ENCODE data around the gene CD5L.

The CD5L gene

DNA sequence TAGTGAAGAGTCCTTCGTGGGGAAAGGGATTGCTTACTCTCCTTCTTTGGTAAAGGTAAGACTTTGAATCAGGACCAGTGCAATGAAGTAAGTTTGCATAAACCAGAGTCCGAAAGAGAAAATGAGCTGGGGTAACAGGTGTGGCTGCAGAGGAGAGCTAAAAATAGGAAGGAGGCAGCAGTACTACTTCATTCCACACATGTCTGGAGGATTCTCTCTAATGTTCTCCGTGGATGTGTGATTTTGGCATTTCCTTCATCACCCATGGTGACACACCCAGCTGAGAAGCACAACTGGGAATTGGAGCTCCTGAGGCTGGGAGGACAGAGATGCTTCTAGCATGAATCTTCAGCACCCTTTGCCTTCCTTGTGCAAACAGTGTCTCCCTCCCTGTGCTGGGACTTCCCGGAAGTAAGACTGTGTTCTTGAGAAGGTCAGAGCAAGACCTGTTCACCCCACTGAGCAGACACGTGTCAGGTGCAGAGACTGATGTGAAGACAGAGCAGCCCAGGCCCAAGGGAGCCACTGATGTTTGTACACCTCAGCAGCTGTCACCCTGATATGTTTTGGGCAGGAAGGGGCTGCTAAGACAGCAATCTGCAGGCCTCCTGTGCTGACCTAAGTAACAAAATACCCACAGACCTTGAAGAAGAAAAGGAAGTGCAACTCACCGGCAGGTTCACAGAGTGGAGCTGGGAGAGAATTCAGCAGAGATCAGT lies 35.0 kb downstream of the CD5L start:
- no peak overlapping the region for H3K27ac ChIP-seq

GRCh38 chr1:157803851-157804250 lies 37.8 kb downstream of the CD5L start:
- H3K79me2 ChIP-seq, result no peaks in the 10 kb centered on the region
- H2AFZ ChIP-seq, result no peak overlapping the region
- TF ChIP-seq, protein P1, sequence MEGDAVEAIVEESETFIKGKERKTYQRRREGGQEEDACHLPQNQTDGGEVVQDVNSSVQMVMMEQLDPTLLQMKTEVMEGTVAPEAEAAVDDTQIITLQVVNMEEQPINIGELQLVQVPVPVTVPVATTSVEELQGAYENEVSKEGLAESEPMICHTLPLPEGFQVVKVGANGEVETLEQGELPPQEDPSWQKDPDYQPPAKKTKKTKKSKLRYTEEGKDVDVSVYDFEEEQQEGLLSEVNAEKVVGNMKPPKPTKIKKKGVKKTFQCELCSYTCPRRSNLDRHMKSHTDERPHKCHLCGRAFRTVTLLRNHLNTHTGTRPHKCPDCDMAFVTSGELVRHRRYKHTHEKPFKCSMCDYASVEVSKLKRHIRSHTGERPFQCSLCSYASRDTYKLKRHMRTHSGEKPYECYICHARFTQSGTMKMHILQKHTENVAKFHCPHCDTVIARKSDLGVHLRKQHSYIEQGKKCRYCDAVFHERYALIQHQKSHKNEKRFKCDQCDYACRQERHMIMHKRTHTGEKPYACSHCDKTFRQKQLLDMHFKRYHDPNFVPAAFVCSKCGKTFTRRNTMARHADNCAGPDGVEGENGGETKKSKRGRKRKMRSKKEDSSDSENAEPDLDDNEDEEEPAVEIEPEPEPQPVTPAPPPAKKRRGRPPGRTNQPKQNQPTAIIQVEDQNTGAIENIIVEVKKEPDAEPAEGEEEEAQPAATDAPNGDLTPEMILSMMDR (IDR thresholded peaks at IDR 0.05), result no peak
- H3K4me1 ChIP-seq, result no peaks in the 10 kb centered on the region
- H3K27me3 ChIP-seq (ENCODE audit: control insufficient read depth, insufficient read depth, low read length), result no peaks in the 10 kb centered on the region
- H3K9ac ChIP-seq, result no peak overlapping the region
- no peak overlapping the region for H3K4me3 ChIP-seq (ENCODE audit: low read depth, low read length)
- H3K36me3 ChIP-seq (ENCODE audit: control insufficient read depth, insufficient read depth, low read length), result no peaks in the 10 kb centered on the region
- no peak overlapping the region for H3K4me2 ChIP-seq (ENCODE audit: low read length)
- H3K27ac ChIP-seq, result no peak overlapping the region
- H3K9me3 ChIP-seq (ENCODE audit: control insufficient read depth, low read length), result no peaks in the 10 kb centered on the region

More for the DNA sequence above, 35.0 kb downstream of the CD5L start:
- H3K4me3 ChIP-seq (ENCODE audit: low read depth, low read length), result no peak overlapping the region
- no peaks in the 10 kb centered on the region for H3K9me3 ChIP-seq (ENCODE audit: control insufficient read depth, low read length)
- no peak overlapping the region for H3K9ac ChIP-seq
- no peaks in the 10 kb centered on the region for H3K4me1 ChIP-seq
- TF ChIP-seq, protein P1 (IDR thresholded peaks at IDR 0.05), result no peak
- H3K4me2 ChIP-seq (ENCODE audit: low read length), result no peak overlapping the region
- H3K36me3 ChIP-seq (ENCODE audit: control insufficient read depth, insufficient read depth, low read length), result no peaks in the 10 kb centered on the region
- no peaks in the 10 kb centered on the region for H3K79me2 ChIP-seq
- H2AFZ ChIP-seq, result no peak overlapping the region
- no peaks in the 10 kb centered on the region for H3K27me3 ChIP-seq (ENCODE audit: control insufficient read depth, insufficient read depth, low read length)

GRCh38 chr1:157799996-157800395 lies 41.6 kb downstream of the CD5L start:
- H3K27me3 ChIP-seq (ENCODE audit: control insufficient read depth, insufficient read depth, low read length), result no peaks in the 10 kb centered on the region
- H3K4me3 ChIP-seq (ENCODE audit: low read depth, low read length), result no peak overlapping the region
- H3K9ac ChIP-seq, result no peak overlapping the region
- no peaks in the 10 kb centered on the region for H3K36me3 ChIP-seq (ENCODE audit: control insufficient read depth, insufficient read depth, low read length)
- no peak overlapping the region for H2AFZ ChIP-seq
- H3K9me3 ChIP-seq (ENCODE audit: control insufficient read depth, low read length), result no peaks in the 10 kb centered on the region
- no peaks in the 10 kb centered on the region for H3K4me1 ChIP-seq
- H3K79me2 ChIP-seq, result no peaks in the 10 kb centered on the region
- TF ChIP-seq, protein P1 (IDR thresholded peaks at IDR 0.05), result no peak
- no peak overlapping the region for H3K4me2 ChIP-seq (ENCODE audit: low read length)
- H3K27ac ChIP-seq, result no peak overlapping the region

- H3K4me1 ChIP-seq, result no peaks in the 10 kb centered on the region
- no peaks in the 10 kb centered on the region for H3K27me3 ChIP-seq (ENCODE audit: control insufficient read depth, insufficient read depth, low read length)
- H3K4me2 ChIP-seq (ENCODE audit: low read length), result no peak overlapping the region
- H3K9me3 ChIP-seq (ENCODE audit: control insufficient read depth, low read length), result no peaks in the 10 kb centered on the region
- no peak overlapping the region for H3K27ac ChIP-seq
- no peaks in the 10 kb centered on the region for H3K79me2 ChIP-seq
- TF ChIP-seq, protein P1 (IDR thresholded peaks at IDR 0.05), result no peak
- H3K4me3 ChIP-seq (ENCODE audit: low read depth, low read length), result no peak overlapping the region
- H2AFZ ChIP-seq, result no peak overlapping the region
- no peaks in the 10 kb centered on the region for H3K36me3 ChIP-seq (ENCODE audit: control insufficient read depth, insufficient read depth, low read length)
- H3K9ac ChIP-seq, result no peak overlapping the region
Observed at GRCh38 chr1:157798211-157798610, 43.4 kb downstream of the CD5L start.

DNA sequence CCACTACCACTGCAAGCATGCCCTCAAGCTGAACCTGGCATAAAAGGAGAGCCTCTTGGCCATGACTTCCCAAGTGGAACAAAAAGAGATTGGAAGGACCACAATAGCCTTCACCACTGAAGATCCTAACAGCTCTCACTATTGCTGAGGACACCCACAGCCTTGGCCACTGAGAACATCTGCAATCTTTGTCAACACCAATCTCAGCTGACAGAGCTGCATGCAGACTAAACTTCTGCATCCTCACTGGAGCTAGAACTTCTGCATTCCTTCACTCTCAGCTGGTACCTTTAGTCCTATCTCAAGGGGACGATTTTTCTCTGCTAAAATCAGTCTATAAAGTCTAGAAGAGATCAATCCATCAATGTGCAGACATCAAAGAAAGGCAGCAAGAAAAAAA lies 56.4 kb downstream of the CD5L start:
- Histone ChIP-seq H3K4me1 (no peaks in the 10 kb centered on the region), H3K27ac (no peak overlapping the region), H3K27me3 (ENCODE audit: control insufficient read depth, insufficient read depth, low read length) (no peaks in the 10 kb centered on the region), H3K4me3 (ENCODE audit: low read depth, low read length) (no peak overlapping the region), H3K9ac (no peak overlapping the region), H3K79me2 (no peaks in the 10 kb centered on the region), H2AFZ (no peak overlapping the region), H3K9me3 (ENCODE audit: control insufficient read depth, low read length) (no peaks in the 10 kb centered on the region), H3K4me2 (ENCODE audit: low read length) (no peak overlapping the region), H3K36me3 (ENCODE audit: control insufficient read depth, insufficient read depth, low read length) (no peaks in the 10 kb centered on the region)
- TF ChIP-seq, protein P1 (IDR thresholded peaks at IDR 0.05), result no peak
